SH-SY5Y (cell line): Measurements from ENCODE around the gene RRAD.

Experiments used
- GATA2 ChIP-seq: IDR thresholded peaks from 2 replicates; pipeline ENCODE4 v1.6.1; 2011; ENCODE audit warnings: mild to moderate bottlenecking, low read depth, low read length
- GATA3 ChIP-seq: IDR thresholded peaks from 2 replicates; pipeline ENCODE4 v1.6.1; 2011; ENCODE audit warnings: low read depth, mild to moderate bottlenecking, low read length, moderate library complexity

DNA sequence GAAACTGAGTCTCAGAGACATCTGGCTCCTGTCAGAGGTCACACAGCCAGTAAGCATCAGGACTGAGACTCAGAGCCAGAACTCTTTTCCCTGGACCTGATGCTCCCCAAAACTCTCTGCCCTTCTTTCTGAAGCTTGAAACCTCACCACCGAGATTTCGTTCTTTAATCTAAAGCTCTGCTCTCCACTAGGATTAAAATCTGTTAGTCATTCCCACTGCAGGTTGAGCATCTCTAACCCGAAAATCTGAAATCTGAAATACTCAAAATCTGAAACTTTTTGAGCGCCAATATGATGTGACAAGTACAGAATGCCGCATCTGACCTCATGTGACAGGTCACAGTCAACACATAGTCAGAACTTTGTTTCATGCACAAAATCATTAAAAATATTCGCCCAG lies 8.8 kb downstream of the RRAD start:
- TF ChIP-seq GATA3 (no peak), GATA2 (no peak)
